ENCODE measurements around the gene CHAD.

DNA sequence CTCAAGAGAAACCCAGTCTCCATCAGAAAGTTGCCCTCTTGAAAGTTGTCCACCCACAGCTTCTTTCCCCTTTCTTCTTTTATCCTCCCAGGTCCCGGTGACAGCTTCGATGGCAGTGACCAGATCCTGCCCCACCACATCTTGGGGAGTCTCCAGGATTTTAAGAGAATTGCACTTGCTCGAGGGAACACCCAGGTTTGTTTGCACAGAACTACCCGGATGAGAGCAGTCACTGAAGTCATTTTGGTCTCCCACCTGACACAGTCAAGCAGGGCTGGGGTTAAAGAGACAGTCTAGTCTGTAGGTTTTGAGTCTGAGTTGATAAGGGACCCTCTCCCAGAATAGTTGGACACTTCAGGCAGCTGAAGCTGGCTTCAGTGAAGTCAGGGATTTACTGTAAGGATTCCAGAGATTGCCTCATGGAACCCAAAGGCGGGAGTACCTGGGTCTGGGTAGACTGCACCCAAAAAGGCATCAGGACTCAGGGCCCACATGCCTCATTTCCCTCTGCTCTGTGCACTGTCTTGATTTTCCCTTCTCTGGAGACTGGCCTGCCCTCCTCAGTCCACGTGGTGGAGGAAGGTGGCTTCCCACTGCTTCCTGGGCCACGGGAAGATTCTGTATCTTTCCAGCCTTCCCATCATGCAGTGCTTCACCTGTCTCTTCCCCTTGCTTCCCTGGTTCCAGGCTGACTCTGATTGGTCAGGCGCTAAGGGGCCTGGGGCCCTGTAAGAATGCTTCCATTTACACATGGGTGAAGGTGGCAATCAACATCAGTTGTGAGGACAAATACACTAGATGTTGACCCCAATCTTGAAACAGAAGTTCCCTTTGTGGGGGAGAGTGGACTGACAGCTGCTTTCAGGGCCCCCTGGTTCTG, 49.1 kb upstream of the CHAD start:
- TF ChIP-seq POLR2A (IDR thresholded peaks at IDR 0.05) (no peak), CTCF (IDR thresholded peaks at IDR 0.05) (no peak)

Data from lower leg skin (tissue), 3 donors.